Esophagus muscularis mucosa (tissue), 3 donors: ENCODE data around the gene SMIM1.

ENCODE experiments used
- POLR2A ChIP-seq: fragments of 450-650 bp; IDR thresholded peaks from one replicate; pipeline ENCODE4 v1.6.1; 2017; ENCODE audit warnings: antibody characterized with exemption, moderate library complexity, mild to moderate bottlenecking, low read depth
- TF ChIP-seq, protein P1 (sequence below), 3 experiments: fragments of 200-600 bp in 2 of 3; fragments of 450-650 bp in 1 of 3; sonication (generic) in 2 of 3; IDR thresholded peaks; one replicate each; pipeline ENCODE4 v1.5.1; 2017 to 2019; ENCODE audit warnings: antibody characterized with exemption in 3 of 3, mild to moderate bottlenecking in 2 of 3, moderate library complexity in 1 of 3

DNA sequence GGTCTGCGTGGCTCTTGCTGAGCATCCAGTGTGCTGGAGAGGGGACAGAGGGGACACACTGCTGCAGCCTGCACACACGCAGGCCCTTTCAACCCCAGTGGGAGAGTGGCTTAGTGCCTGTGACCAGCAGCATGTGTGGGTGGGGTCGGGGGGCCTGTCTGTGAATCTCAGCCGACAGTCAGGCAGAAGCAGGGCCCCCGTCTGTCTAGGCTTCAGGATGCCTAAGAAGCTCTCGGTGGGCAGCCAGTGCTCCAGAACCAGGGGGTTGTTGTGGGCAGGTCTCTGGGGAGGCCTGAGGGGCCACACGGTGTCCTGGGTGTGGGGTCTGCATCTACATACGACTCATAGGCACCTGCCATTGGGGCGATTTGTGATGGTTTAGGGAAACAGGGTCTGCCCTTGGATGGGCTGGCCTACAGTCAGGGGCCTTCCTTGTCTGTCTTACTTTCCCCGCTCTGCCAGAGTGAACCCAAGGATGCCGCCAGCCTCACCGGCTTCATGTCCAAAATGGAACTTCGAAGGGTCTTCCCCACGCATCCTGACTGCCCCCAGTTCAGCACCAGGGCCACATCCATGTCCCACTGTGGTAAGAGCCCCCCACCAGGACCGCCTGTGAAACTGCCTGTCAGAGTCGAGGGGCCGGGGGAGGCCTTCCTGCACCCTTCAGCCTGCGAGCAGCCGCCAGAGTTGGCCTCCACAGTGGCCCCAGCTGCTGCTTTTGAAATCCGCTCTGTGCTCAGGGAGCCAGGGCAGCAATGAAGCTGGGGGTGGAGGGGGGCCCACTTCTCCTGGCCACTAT lies 18.7 kb upstream of the SMIM1 start:
- TF ChIP-seq, protein P1, sequence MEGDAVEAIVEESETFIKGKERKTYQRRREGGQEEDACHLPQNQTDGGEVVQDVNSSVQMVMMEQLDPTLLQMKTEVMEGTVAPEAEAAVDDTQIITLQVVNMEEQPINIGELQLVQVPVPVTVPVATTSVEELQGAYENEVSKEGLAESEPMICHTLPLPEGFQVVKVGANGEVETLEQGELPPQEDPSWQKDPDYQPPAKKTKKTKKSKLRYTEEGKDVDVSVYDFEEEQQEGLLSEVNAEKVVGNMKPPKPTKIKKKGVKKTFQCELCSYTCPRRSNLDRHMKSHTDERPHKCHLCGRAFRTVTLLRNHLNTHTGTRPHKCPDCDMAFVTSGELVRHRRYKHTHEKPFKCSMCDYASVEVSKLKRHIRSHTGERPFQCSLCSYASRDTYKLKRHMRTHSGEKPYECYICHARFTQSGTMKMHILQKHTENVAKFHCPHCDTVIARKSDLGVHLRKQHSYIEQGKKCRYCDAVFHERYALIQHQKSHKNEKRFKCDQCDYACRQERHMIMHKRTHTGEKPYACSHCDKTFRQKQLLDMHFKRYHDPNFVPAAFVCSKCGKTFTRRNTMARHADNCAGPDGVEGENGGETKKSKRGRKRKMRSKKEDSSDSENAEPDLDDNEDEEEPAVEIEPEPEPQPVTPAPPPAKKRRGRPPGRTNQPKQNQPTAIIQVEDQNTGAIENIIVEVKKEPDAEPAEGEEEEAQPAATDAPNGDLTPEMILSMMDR (IDR thresholded peaks at IDR 0.05) = no peak
- TF ChIP-seq POLR2A = no peak
